Measurements from ENCODE around the gene MAML1.
"Not testable (repeated sequence)": the region's sequence is repeated elsewhere in the genome, so short reads cannot be mapped to it uniquely, and the experiment has no call there.

Gene MAML1

DNA sequence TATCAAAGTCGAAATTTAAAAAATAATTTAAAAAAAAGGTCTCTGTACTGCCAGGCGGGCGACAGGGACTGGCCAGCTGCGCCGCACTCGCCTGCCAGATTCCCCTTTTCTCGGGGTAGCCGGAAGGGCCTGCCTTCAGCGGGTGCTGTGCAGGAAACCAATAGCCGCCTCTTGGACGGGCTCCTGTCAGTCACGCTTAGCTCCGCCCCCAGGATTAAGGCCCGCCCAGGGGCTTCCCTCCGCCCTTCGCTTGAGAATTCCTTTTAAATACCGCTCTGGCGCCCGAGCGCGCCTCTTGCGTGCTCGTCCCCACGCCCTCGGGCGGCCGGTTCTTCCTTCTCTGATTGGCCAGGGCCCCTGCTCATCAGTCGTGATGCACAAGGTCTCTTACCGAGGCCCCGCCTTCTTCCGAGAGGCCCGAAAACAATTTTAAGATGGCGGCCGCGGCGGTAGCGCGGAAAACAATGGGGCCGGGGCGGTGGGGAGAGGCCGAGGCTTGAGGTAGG, at the start of gene MAML1:
Gene MAML1, plus strand, starts transcription at position 411 of the 506 bp plus-strand sequence. CDS start 291 bp downstream, outside the sequence.
- peak; percentile 98 for DNase-seq (ENCODE audit: extremely low read depth in 1 of 2, low read depth in 1 of 2)

- not testable (repeated sequence) for DNase-seq (ENCODE audit: extremely low read depth in 1 of 2, low read depth in 1 of 2)
Observed at GRCh38 chr5:179689212-179689611, 43.4 kb upstream of the MAML1 start.

- no peak for DNase-seq (ENCODE audit: extremely low read depth in 1 of 2, low read depth in 1 of 2)
Observed at GRCh38 chr5:179694561-179694960, 38.1 kb upstream of the MAML1 start.

DNA sequence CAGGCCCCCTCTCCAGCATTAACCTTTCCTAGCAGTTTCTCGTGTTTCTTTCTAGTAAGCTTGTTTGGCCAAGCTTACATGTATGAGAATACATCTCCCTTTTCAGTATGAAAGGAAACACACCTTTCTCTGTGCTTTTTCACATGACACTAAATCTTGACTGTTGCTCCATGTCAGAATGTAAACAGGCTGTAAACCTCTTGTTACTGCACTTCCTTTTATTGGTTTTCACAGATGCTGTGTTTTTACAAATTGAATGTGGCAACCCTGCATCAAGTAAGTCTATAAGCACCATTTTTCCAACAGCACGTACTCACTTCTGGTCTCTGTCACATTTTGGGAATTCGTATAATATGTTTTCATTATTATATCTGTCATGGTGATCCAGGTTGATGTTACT, 36.0 kb upstream of the MAML1 start:
- no peak for DNase-seq (ENCODE audit: extremely low read depth in 1 of 2, low read depth in 1 of 2)

DNA sequence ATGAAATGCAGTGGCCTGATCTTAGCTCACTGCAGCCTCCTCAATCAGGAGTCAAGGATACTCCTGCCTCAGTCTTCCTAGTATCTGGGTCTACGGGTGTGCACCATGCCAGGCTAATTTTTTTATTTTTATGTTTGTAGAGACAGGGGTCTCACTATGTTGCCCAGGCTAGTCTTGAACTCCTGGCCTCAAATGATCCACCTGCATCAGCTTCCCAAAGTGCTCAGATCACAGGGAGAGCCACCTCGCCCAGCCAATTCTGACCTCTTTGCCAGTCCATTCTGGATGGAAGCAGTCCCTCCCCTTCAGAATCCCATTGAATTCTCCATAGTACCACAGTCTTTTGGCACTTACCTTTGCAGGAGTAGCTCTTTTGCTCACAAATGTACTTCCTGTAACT, 35.5 kb upstream of the MAML1 start:
- DNase-seq (ENCODE audit: extremely low read depth in 1 of 2, low read depth in 1 of 2), result no peak

GRCh38 chr5:179697543-179697942, 35.1 kb upstream of the MAML1 start:
- not testable (repeated sequence) for DNase-seq (ENCODE audit: extremely low read depth in 1 of 2, low read depth in 1 of 2)

GRCh38 chr5:179697993-179698934, 34.4 kb upstream of the MAML1 start:
- peak; percentile 97 for DNase-seq (ENCODE audit: extremely low read depth in 1 of 2, low read depth in 1 of 2)

GRCh38 chr5:179698935-179699615, 33.5 kb upstream of the MAML1 start, which contains the start of gene CANX:
Gene CANX (plus strand): TSS chr5:179698967. CDS start chr5:179705682, 6,715 bp downstream.
- DNase-seq (ENCODE audit: extremely low read depth in 1 of 2, low read depth in 1 of 2), result no peak

- DNase-seq (ENCODE audit: extremely low read depth in 1 of 2, low read depth in 1 of 2), result no peak
Observed at GRCh38 chr5:179699616-179700237, 32.9 kb upstream of the MAML1 start.

DNA sequence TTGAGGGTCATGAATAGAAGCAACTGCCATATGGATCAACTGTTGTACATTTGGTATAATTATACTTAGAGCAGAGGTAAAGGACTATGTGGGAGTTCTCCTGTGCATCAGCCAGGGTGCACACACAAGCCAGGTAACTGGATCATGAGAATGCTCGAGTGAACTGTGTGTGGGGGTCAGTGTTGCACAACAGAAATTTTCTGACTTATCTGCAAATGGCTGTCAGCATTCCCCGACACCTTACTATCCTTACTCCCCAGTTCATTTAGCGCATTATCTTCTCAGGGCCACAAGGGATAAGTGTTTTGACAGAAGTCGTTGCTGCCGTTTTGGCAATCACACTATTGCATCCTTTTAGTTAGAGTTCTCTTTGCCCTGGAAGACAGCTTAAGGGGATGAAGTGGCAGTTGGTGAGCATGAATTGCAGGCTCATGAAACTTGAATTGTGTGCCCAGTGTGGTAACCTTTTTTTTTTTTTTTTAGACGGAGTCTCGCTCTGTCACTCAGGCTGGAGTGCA, 32.2 kb upstream of the MAML1 start:
- DNase-seq (ENCODE audit: extremely low read depth in 1 of 2, low read depth in 1 of 2), result no peak

- DNase-seq (ENCODE audit: extremely low read depth in 1 of 2, low read depth in 1 of 2), result no peak
Observed at GRCh38 chr5:179716286-179716685, 16.3 kb upstream of the MAML1 start.

GRCh38 chr5:179720222-179720621, 12.4 kb upstream of the MAML1 start:
- DNase-seq (ENCODE audit: extremely low read depth in 1 of 2, low read depth in 1 of 2), result no peak

DNA sequence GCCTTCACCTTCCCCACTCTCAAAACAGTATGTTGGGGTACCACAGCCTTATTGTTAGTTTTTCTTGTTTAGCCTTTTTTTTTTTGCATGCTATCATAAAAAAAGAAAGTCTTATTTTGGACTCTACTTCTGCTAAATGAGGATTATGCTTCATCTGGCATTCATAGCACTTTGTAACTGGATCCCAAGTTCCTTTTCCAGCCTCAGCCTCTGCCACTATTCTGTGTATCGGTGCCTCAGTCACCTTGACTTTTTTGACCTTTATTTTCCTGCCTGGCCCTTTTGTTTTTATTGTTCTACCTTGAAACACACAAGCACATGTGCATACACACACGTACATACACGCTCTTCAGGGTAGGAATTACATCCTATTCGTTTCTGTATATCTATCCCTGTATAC, 8.5 kb upstream of the MAML1 start:
- no peak for DNase-seq (ENCODE audit: extremely low read depth in 1 of 2, low read depth in 1 of 2)

DNA sequence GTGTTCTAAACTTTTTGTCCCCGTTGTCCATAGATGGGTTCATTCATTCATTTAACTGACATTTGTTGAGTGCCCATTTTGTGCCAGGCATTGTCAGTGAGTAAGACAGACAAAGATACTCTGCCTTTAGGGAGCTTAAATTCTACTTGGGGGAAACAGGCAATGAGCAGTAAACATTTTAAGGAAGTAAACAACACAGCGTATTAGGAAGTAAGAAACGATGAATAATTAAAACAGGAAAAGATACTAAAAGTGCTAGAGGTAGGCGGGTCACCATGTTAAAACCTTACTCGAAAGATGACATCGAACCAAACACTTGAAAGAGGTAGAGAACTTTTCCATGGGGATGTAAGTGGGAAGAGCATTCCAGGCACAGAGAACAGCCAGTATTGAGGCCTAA, 5.5 kb upstream of the MAML1 start:
- DNase-seq (ENCODE audit: extremely low read depth in 1 of 2, low read depth in 1 of 2), result no peak

GRCh38 chr5:179729303-179729702, 3.3 kb upstream of the MAML1 start:
- no peak for DNase-seq (ENCODE audit: extremely low read depth in 1 of 2, low read depth in 1 of 2)

- no peak for DNase-seq (ENCODE audit: extremely low read depth in 1 of 2, low read depth in 1 of 2)
Observed at GRCh38 chr5:179729727-179730126, 2.9 kb upstream of the MAML1 start.

DNA sequence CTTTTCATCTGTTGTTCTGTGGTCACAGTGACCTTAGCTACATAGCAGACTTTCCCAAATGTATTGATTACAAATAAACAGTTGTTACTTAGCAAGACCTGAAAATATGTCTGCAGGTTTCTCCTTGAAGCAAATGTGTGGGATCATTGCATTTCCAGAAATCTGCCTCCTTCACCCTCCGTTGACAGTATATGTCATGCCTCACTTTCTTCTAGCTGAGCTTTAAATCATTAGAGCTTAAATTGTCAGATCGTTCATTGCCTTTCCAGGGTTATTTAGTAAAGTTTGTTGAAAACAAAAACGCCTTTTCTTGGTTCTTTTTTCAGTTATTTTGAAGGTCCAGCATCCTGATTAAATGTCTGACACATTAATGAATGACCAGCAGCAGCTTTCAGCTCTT, 2.3 kb upstream of the MAML1 start:
- no peak for DNase-seq (ENCODE audit: extremely low read depth in 1 of 2, low read depth in 1 of 2)

DNA sequence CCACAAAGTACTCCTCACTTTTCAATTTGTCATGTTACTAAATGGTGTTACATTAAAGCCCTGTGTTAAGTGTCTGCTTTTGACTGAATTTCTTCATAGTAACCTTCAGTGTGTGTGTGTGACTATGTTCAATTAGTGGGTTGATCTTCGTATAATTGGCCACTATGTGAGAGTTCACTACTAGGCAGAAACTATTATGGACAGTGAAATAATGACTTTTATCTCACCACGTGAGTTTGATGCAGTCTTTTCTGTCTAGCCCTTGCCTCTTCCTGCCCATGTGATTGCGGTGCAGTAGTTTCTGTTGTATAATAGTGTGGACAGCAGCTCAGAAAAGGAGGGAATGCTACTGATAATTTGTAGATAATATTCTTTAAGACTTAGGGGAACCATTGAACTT, 1.8 kb upstream of the MAML1 start:
- DNase-seq (ENCODE audit: extremely low read depth in 1 of 2, low read depth in 1 of 2), result no peak

DNA sequence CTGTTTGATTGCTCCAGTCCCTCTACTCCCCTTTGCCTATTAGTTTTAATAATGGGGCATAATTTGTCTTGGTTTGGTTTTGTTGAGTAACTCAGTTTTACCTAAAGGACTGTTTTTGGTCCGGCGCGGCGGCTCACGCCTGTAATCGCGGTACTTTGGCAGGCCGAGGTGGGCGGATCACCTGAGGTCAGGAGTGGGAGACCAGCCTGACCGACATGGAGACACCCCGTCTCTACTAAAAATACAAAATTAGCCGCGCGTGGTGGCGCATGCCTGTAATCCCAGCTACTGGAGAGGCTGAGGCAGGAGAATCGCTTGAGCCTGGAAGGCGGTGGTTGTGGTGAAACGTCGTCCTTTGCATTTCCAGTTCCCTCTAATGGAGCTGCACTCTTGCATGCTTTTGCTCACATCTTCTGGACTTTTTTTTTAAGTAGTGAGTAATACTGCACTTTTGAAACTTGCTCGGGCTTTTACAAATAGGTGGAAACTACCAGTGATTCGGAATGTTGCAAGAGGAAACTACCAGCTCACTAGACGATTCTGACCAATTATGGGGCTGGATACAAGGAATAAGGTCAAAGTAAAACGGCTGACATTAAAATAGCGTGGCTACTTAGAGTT, 721 bp upstream of the MAML1 start:
- no peak for DNase-seq (ENCODE audit: extremely low read depth in 1 of 2, low read depth in 1 of 2)

DNA sequence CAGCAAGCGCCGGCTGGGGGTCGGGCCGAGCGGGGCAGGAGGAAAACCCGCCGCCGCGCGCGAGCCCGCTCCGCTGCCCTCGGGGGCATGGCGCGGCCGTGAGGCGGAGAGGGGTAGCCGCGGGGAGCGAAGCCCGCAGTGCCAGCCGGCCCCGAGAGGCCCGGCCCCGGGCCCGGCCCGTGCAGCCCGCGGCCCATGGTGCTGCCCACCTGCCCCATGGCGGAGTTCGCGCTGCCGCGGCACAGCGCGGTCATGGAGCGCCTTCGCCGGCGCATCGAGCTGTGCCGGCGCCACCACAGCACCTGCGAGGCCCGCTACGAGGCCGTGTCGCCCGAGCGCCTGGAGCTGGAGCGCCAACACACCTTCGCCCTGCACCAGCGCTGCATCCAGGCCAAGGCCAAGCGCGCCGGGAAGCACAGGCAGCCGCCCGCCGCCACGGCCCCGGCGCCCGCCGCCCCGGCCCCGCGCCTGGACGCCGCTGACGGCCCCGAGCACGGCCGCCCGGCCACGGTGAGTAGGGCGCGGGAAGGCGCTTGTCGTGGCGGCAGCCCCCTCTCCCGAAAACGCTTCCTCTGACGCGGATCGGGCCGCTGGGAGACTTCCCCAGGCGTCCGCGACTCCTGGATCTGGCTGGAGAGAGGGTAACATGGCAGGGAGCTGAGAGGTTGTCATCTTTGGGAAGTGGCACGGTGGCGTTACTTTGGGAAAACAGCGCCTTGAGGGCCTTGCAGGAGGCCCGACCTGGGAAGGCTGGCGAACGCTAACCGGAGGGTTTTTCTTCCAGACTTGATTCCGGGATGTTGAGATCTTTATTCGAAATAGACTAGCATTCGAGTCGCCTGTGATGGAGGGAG, 523 bp downstream of the MAML1 start:
- DNase-seq (ENCODE audit: extremely low read depth in 1 of 2, low read depth in 1 of 2), result no peak
